Measurements from ENCODE around the gene NHERF2. TPM values are rescaled to one million over a fixed set of nuclear protein-coding genes. Genes with fewer than 3 reads are reported as not detected.

The NHERF2 gene
- total RNA-seq, 2 experiments from 2014 or later: 1.9 to 2.0 TPM

DNA sequence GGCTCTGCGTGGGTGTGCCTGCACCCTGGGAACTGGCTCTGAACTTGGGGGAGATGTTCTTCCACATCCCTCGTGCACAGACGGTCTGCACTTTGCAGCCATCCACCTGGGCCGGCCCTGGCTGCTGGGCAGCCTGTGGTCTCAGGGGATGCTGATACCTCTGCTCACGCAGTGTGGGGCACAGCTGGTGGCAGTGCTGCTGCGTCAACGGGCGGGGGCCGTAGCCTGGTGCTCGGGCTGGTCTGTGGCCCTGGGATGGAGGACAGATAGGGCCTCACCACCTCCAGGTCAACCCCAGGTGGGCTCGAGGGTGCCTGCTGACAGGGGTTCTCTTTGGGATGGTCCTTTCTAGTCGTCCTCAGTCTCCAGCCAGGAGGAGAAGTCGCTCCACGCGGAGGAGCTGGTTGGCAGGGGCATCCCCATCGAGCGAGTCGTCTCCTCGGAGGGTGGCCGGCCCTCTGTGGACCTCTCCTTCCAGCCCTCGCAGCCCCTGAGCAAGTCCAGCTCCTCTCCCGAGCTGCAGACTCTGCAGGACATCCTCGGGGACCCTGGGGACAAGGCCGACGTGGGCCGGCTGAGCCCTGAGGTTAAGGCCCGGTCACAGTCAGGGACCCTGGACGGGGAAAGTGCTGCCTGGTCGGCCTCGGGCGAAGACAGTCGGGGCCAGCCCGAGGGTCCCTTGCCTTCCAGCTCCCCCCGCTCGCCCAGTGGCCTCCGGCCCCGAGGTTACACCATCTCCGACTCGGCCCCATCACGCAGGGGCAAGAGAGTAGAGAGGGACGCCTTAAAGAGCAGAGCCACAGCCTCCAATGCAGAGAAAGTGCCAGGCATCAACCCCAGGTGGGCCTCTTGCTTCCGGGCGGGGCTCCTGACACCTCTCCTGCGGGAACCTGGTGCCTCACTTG, 57.4 kb downstream of the NHERF2 start:
- ATAC-seq (ENCODE audit: poor library complexity): no peak
- TF ChIP-seq, protein P1, sequence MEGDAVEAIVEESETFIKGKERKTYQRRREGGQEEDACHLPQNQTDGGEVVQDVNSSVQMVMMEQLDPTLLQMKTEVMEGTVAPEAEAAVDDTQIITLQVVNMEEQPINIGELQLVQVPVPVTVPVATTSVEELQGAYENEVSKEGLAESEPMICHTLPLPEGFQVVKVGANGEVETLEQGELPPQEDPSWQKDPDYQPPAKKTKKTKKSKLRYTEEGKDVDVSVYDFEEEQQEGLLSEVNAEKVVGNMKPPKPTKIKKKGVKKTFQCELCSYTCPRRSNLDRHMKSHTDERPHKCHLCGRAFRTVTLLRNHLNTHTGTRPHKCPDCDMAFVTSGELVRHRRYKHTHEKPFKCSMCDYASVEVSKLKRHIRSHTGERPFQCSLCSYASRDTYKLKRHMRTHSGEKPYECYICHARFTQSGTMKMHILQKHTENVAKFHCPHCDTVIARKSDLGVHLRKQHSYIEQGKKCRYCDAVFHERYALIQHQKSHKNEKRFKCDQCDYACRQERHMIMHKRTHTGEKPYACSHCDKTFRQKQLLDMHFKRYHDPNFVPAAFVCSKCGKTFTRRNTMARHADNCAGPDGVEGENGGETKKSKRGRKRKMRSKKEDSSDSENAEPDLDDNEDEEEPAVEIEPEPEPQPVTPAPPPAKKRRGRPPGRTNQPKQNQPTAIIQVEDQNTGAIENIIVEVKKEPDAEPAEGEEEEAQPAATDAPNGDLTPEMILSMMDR (IDR thresholded peaks at IDR 0.05): no peak
- H3K9me3 ChIP-seq (ENCODE audit: control insufficient read depth in 1 of 2, insufficient read depth in 1 of 2, low read length in 2 of 2): no peaks in the 10 kb centered on the region
- Mint-ChIP-seq H3K36me3 (ENCODE audit: low read depth) (peaks cover 34% of the 10 kb centered on the region), H3K27ac (no peak overlapping the region), H3K9me3 (no peaks in the 10 kb centered on the region), H3K4me3 (no peak overlapping the region), H3K27me3 (no peaks in the 10 kb centered on the region), H3K4me1 (ENCODE audit: low read depth) (no peaks in the 10 kb centered on the region)
- no peak for DNase-seq
- no peak overlapping the region for H3K4me3 ChIP-seq (ENCODE audit: low read length)
- H3K4me1 ChIP-seq (ENCODE audit: insufficient read depth, low read length): no peaks in the 10 kb centered on the region
- peaks cover 83% of the 10 kb centered on the region for H3K36me3 ChIP-seq (ENCODE audit: insufficient read depth, low read length)
- CTCF ChIA-PET: no interaction called here
- POLR2A ChIA-PET: no interaction called here
- H3K27ac ChIP-seq (ENCODE audit: low read depth in 1 of 2, low read length in 2 of 2): no peak overlapping the region
- H3K27me3 ChIP-seq (ENCODE audit: control insufficient read depth in 1 of 2, insufficient read depth in 2 of 2, low read length in 2 of 2): no peaks in the 10 kb centered on the region
- intact Hi-C loops (cut with DNase I, micrococcal nuclease): no loop called here

GRCh38 chr16:2084895-2085625, 58.4 kb downstream of the NHERF2 start:
- no peak overlapping the region for H3K27ac Mint-ChIP-seq
- TF ChIP-seq, protein P1 (IDR thresholded peaks at IDR 0.05): no peak

GRCh38 chr16:2085669-2086068, 59.0 kb downstream of the NHERF2 start:
- no peaks in the 10 kb centered on the region for H3K4me1 ChIP-seq (ENCODE audit: insufficient read depth, low read length)
- POLR2A ChIA-PET: no interaction called here
- H3K27me3 Mint-ChIP-seq: no peaks in the 10 kb centered on the region
- intact Hi-C loops (cut with DNase I, micrococcal nuclease): no loop called here
- ATAC-seq (ENCODE audit: poor library complexity) (no peak), DNase-seq (no peak)
- no peak overlapping the region for H3K27ac Mint-ChIP-seq
- H3K27me3 ChIP-seq (ENCODE audit: control insufficient read depth in 1 of 2, insufficient read depth in 2 of 2, low read length in 2 of 2): no peaks in the 10 kb centered on the region
- TF ChIP-seq, protein P1 (IDR thresholded peaks at IDR 0.05): no peak
- no peak overlapping the region for H3K27ac ChIP-seq (ENCODE audit: low read depth in 1 of 2, low read length in 2 of 2)
- no peaks in the 10 kb centered on the region for H3K9me3 ChIP-seq (ENCODE audit: control insufficient read depth in 1 of 2, insufficient read depth in 1 of 2, low read length in 2 of 2)
- CTCF ChIA-PET: no interaction called here
- H3K4me1 Mint-ChIP-seq (ENCODE audit: low read depth): no peaks in the 10 kb centered on the region
- H3K36me3 Mint-ChIP-seq (ENCODE audit: low read depth): peaks cover 38% of the 10 kb centered on the region
- no peak overlapping the region for H3K4me3 Mint-ChIP-seq
- H3K36me3 ChIP-seq (ENCODE audit: insufficient read depth, low read length): peaks cover 84% of the 10 kb centered on the region
- H3K9me3 Mint-ChIP-seq: no peaks in the 10 kb centered on the region
- no peak overlapping the region for H3K4me3 ChIP-seq (ENCODE audit: low read length)

More at GRCh38 chr16:2084895-2085625, 58.4 kb downstream of the NHERF2 start:
- Histone ChIP-seq H3K27ac (ENCODE audit: low read depth in 1 of 2, low read length in 2 of 2) (no peak overlapping the region), H3K36me3 (ENCODE audit: insufficient read depth, low read length) (peaks cover 79% of the 10 kb centered on the region), H3K9me3 (ENCODE audit: control insufficient read depth in 1 of 2, insufficient read depth in 1 of 2, low read length in 2 of 2) (no peaks in the 10 kb centered on the region), H3K4me3 (ENCODE audit: low read length) (no peak overlapping the region), H3K4me1 (ENCODE audit: insufficient read depth, low read length) (no peaks in the 10 kb centered on the region), H3K27me3 (ENCODE audit: control insufficient read depth in 1 of 2, insufficient read depth in 2 of 2, low read length in 2 of 2) (no peaks in the 10 kb centered on the region)
- intact Hi-C loops (cut with DNase I, micrococcal nuclease): no loop called here
- H3K27me3 Mint-ChIP-seq: no peaks in the 10 kb centered on the region
- ChIA-PET CTCF (no interaction called here), POLR2A (no interaction called here)
- peaks cover 38% of the 10 kb centered on the region for H3K36me3 Mint-ChIP-seq (ENCODE audit: low read depth)
- ATAC-seq (ENCODE audit: poor library complexity) (no peak), DNase-seq (no peak)
- H3K4me1 Mint-ChIP-seq (ENCODE audit: low read depth): no peaks in the 10 kb centered on the region
- no peak overlapping the region for H3K4me3 Mint-ChIP-seq
- no peaks in the 10 kb centered on the region for H3K9me3 Mint-ChIP-seq

All from CD4-positive, alpha-beta T cell (primary cell).